GM18951 (cell line): ENCODE data around the gene TAF11L12.

Experiments used
- POLR2A ChIP-seq: IDR thresholded peaks from 4 replicates; pipeline ENCODE4 v1.6.1; 2011; ENCODE audit warnings: mild to moderate bottlenecking; ENCODE audit not compliant: insufficient read length, insufficient read depth; ENCODE audit errors: extremely low read depth
- in situ Hi-C: fragments of 300-500 bp; cut with MboI; formaldehyde crosslinking; loops from one replicate; pipeline ENCODE4 v1.12.0; 2022; ENCODE audit warnings: low sequenced_read_pairs, mixed read lengths, inconsistent platforms; ENCODE audit not compliant: unreplicated experiment

TAF11L12 gene

GRCh38 chr5:17655921-17656320, 45.7 kb downstream of the TAF11L12 start:
- in situ Hi-C loops, result no loop called here
- TF ChIP-seq POLR2A, result no peak
